SJCRH30 (cell line): Measurements from ENCODE around the gene WNT2. TPM values are rescaled to one million over a fixed set of nuclear protein-coding genes. Genes with fewer than 3 reads are reported as not detected.
"Not testable (repeated sequence)": the region's sequence is repeated elsewhere in the genome, so short reads cannot be mapped to it uniquely, and the experiment has no call there.

Experiments used
- DNase-seq, 2 experiments: peaks; one replicate each; pipeline ENCODE4 v3.0.0-alpha.2; 2015 to 2020
- H3K27ac ChIP-seq: fragments of 250-450 bp; sonication (Bioruptor Pico); 2 replicates; pipeline ENCODE4 v1.5.1; 2020; ENCODE audit warnings: mild to moderate bottlenecking, moderate library complexity
- H3K27me3 ChIP-seq: fragments of 250-450 bp; sonication (Bioruptor Pico); 2 replicates; pipeline ENCODE4 v1.5.1; 2020; ENCODE audit warnings: mild to moderate bottlenecking, moderate library complexity
- H3K36me3 ChIP-seq: fragments of 250-450 bp; sonication (Bioruptor Pico); 2 replicates; pipeline ENCODE4 v1.5.1; 2020; ENCODE audit warnings: mild to moderate bottlenecking, moderate library complexity
- H3K4me1 ChIP-seq: fragments of 250-450 bp; sonication (Bioruptor Pico); 2 replicates; pipeline ENCODE4 v1.5.1; 2020; ENCODE audit warnings: mild to moderate bottlenecking, moderate library complexity
- H3K4me3 ChIP-seq: fragments of 250-450 bp; sonication (Bioruptor Pico); 2 replicates; pipeline ENCODE4 v1.5.1; 2020; ENCODE audit warnings: mild to moderate bottlenecking, moderate library complexity
- H3K9me3 ChIP-seq: fragments of 250-450 bp; sonication (Bioruptor Pico); replicated peaks from 2 replicates; pipeline ENCODE4 v1.5.1; 2020; ENCODE audit warnings: mild to moderate bottlenecking, moderate library complexity
- total RNA-seq: library from RNA; depleted of rRNA; stranded (reverse); fragments of >200 nt; shearing (Covaris generic); gene quantifications from 2 replicates; pipeline ENCODE4 v1.2.3, GENCODE V29; 2014

Gene WNT2
- total RNA-seq, 1 experiment from 2014 or later, result 0.06 TPM

DNA sequence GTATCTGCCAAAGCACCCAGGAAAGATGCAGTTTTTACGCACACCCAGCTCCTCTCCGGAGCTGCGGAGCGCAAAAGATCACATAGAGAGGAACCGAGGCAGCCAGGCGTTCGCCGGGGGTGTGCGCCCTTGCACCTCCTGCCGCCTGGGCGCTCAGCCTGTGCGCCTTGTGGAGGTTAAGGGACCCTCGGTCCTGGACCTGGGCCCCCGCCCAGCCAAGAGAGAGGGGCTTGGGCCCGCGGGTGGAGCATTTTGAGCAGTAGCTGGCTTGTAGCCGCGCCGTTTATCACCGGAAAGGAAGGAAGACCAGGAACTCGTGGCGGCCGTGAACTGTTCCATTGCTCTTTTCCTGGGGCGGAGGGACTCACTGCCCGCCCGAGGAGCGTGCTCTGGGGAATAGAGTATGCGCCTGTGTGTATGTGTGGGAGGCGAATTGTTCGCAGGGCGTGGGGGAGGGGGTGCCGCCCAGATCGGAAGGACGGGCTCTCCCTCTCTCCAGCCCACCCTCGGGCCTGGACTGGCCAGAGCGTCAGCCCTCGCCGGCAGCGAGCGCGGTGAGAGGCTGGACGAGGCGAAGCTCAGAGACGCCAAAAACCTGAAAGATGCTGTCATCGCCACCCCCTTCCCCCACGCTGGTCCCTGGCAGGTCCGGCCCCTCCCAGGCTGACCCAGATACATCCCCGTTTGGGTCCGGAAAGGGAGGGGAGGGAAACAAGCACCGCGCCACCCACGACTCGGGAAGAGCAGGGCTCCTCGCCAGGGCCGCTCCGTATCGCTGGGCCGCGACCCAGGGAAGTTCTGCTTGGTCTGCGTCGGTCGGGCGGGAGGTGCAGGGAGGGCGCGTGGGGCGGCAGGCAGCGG, 1.2 kb upstream of the WNT2 start:
- H3K4me3 ChIP-seq, result peak overlapping the region; percentile 60
- H3K4me1 ChIP-seq, result no peaks in the 10 kb centered on the region
- no peaks in the 10 kb centered on the region for H3K27me3 ChIP-seq
- H3K27ac ChIP-seq, result peak overlapping the region; percentile 41
- H3K36me3 ChIP-seq, result no peaks in the 10 kb centered on the region
- peak; percentile 68 to 69 for DNase-seq
- H3K9me3 ChIP-seq, result no peaks in the 10 kb centered on the region

- Histone ChIP-seq H3K36me3 (no peaks in the 10 kb centered on the region), H3K27ac (peak overlapping the region; percentile 41; the same call in 1 of the 2 replicates), H3K9me3 (no peaks in the 10 kb centered on the region), H3K4me3 (peak overlapping the region; percentile 60), H3K27me3 (no peaks in the 10 kb centered on the region), H3K4me1 (no peaks in the 10 kb centered on the region)
- DNase-seq, result peak in 1 of 2 experiments; percentile 8
Measured at GRCh38 chr7:117323305-117323850, 520 bp upstream of the WNT2 start.

DNA sequence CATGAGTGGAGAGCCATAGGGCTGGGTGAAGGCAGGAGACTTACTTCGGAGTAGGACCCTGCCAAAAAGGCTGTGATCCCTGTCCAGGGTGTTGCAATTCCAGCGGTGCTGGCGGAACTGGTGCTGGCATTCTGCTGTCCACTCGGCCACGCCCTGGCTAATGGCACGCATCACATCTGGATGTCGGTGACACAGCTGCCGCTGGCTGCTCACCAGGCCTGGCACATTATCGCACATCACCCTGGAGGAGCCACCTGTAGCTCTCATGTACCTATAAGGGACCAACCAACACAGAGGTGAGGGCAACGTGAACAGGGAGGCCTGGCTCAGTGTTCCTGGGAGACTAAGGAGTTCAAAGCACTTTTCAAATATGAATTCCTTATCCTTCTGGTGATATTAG, 2.3 kb downstream of the WNT2 start:
- no peaks in the 10 kb centered on the region for H3K4me1 ChIP-seq
- no peaks in the 10 kb centered on the region for H3K36me3 ChIP-seq
- DNase-seq, result no peak
- H3K4me3 ChIP-seq, result no peak overlapping the region
- no peaks in the 10 kb centered on the region for H3K27me3 ChIP-seq
- H3K9me3 ChIP-seq, result no peaks in the 10 kb centered on the region
- H3K27ac ChIP-seq, result no peak overlapping the region

GRCh38 chr7:117319181-117319580, 3.7 kb downstream of the WNT2 start:
- Histone ChIP-seq H3K36me3 (no peaks in the 10 kb centered on the region), H3K27ac (no peak overlapping the region), H3K4me1 (no peaks in the 10 kb centered on the region), H3K4me3 (no peak overlapping the region), H3K27me3 (no peaks in the 10 kb centered on the region), H3K9me3 (no peaks in the 10 kb centered on the region)
- DNase-seq, result no peak

- H3K4me3 ChIP-seq, result no peak overlapping the region
- no peak overlapping the region for H3K27ac ChIP-seq
- H3K9me3 ChIP-seq, result no peaks in the 10 kb centered on the region
- no peaks in the 10 kb centered on the region for H3K27me3 ChIP-seq
- DNase-seq, result no peak
- no peaks in the 10 kb centered on the region for H3K36me3 ChIP-seq
- H3K4me1 ChIP-seq, result no peaks in the 10 kb centered on the region
Measured at GRCh38 chr7:117313582-117313981, 9.3 kb downstream of the WNT2 start.

- no peak for DNase-seq
- no peak overlapping the region for H3K27ac ChIP-seq
- no peak overlapping the region for H3K4me3 ChIP-seq
- no peaks in the 10 kb centered on the region for H3K4me1 ChIP-seq
- no peaks in the 10 kb centered on the region for H3K9me3 ChIP-seq
- H3K27me3 ChIP-seq, result no peaks in the 10 kb centered on the region; the same call in 1 of the 2 replicates
- H3K36me3 ChIP-seq, result no peaks in the 10 kb centered on the region
Measured at GRCh38 chr7:117312593-117313580, 10.0 kb downstream of the WNT2 start.

DNA sequence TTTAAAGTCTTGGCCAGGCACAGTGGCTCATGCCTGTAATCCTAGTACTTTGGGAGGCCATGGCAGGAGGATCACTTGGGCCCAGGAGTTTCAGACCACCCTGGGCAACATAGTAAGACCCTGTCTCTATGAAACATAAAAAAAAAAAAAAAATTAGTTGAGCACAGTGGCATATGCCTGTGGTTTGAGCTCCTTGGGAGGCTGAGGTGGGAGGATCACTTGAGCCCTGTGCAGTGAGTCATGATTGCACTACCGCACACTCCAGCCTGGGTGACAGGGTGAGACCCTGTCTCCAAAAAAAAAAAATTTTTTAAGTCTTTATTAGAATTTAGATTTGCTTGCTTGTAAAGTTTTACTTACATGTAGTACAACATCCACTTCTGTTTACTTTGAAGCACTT, 14.0 kb downstream of the WNT2 start:
- H3K27me3 ChIP-seq, result no peaks in the 10 kb centered on the region; the same call in 1 of the 2 replicates

DNA sequence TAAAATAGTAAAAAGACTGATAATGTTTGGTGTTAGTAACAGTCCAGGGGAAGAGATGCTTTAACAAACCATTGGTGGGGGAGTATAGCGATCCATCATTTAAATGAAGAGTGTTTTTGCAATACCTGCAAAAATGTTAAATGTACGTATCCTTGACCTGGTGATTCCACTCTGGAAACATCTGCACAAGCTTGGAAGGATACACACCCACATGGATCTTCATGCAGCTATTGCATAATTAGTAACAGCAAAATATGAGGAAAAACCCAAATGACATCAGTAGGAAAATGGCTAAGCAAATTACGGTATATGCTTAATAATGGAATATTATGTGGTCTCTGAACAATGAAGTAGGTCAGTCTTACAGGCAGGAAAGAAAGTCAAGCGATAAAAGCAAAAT, 20.5 kb downstream of the WNT2 start:
- H3K27me3 ChIP-seq, result no peaks in the 10 kb centered on the region
- no peak overlapping the region for H3K27ac ChIP-seq
- no peak for DNase-seq
- no peaks in the 10 kb centered on the region for H3K9me3 ChIP-seq
- H3K4me1 ChIP-seq, result no peaks in the 10 kb centered on the region
- H3K4me3 ChIP-seq, result no peak overlapping the region
- no peaks in the 10 kb centered on the region for H3K36me3 ChIP-seq

More for the DNA sequence above, 14.0 kb downstream of the WNT2 start:
- no peaks in the 10 kb centered on the region for H3K9me3 ChIP-seq
- no peaks in the 10 kb centered on the region for H3K4me1 ChIP-seq
- no peaks in the 10 kb centered on the region for H3K36me3 ChIP-seq
- no peak overlapping the region for H3K27ac ChIP-seq
- no peak for DNase-seq
- no peak overlapping the region for H3K4me3 ChIP-seq

GRCh38 chr7:117300506-117300905, 22.4 kb downstream of the WNT2 start:
- not testable (repeated sequence) for H3K27ac ChIP-seq, H3K4me3 ChIP-seq, H3K36me3 ChIP-seq, H3K27me3 ChIP-seq, H3K9me3 ChIP-seq, DNase-seq
- H3K4me1 ChIP-seq, result peaks cover 13% of the 10 kb centered on the region; the same call in 1 of the 2 replicates

DNA sequence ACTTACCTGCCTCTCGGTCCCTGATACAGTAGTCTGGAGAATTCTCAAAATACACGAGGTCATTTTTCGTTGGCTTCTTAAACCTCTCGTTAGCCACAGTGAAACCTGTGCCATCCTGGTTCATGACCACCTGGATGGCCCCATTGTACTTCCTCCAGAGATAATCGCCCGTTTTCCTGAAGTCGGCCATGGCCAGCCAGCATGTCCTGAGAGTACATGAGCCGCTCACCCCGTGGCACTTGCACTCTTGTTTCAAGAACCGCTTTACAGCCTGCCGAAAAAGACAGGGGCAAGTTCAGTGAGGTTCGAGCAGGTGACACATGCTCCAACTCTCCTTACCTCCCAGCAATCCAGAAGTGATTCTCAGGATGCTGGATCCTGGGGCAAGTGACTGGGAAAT, 25.3 kb downstream of the WNT2 start:
- H3K9me3 ChIP-seq, result no peaks in the 10 kb centered on the region
- no peaks in the 10 kb centered on the region for H3K36me3 ChIP-seq
- H3K4me1 ChIP-seq, result peaks cover 14% of the 10 kb centered on the region; the same call in 1 of the 2 replicates
- H3K27ac ChIP-seq, result no peak overlapping the region
- no peak overlapping the region for H3K4me3 ChIP-seq
- no peak for DNase-seq
- H3K27me3 ChIP-seq, result no peaks in the 10 kb centered on the region

GRCh38 chr7:117296066-117296465, 26.8 kb downstream of the WNT2 start:
- Histone ChIP-seq H3K36me3 (no peaks in the 10 kb centered on the region), H3K9me3 (no peaks in the 10 kb centered on the region), H3K27ac (no peak overlapping the region), H3K4me3 (no peak overlapping the region), H3K27me3 (no peaks in the 10 kb centered on the region), H3K4me1 (peaks cover 14% of the 10 kb centered on the region; the same call in 1 of the 2 replicates)
- DNase-seq, result peak; percentile 28 to 37

GRCh38 chr7:117285826-117286225, 37.0 kb downstream of the WNT2 start:
- DNase-seq, result no peak
- H3K36me3 ChIP-seq, result no peaks in the 10 kb centered on the region
- no peak overlapping the region for H3K4me3 ChIP-seq
- H3K27me3 ChIP-seq, result no peaks in the 10 kb centered on the region
- H3K27ac ChIP-seq, result no peak overlapping the region
- H3K4me1 ChIP-seq, result no peaks in the 10 kb centered on the region
- no peaks in the 10 kb centered on the region for H3K9me3 ChIP-seq

DNA sequence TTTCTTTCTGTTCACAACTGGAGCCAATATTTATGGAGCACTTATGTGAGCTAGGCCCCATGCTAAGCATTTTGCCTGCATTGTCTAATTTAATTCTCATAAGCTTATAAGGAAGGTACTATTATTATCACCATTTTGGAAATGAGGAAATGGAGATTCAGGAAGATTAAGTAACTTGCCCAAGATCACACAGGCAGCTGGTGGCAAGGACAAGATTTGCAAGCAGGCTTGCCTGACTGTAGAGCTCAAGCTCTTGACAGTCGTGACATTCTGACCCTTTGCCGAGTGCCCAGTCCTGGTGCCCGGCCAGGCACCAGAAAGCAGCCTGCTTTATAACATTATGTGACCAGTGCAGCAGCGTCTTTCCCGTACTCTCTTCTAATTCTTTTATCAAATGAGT, 38.2 kb downstream of the WNT2 start:
- H3K4me3 ChIP-seq, result no peak overlapping the region
- H3K36me3 ChIP-seq, result no peaks in the 10 kb centered on the region
- H3K4me1 ChIP-seq, result no peaks in the 10 kb centered on the region; the same call in 1 of the 2 replicates
- no peaks in the 10 kb centered on the region for H3K9me3 ChIP-seq
- no peak overlapping the region for H3K27ac ChIP-seq
- no peak for DNase-seq
- H3K27me3 ChIP-seq, result no peaks in the 10 kb centered on the region

GRCh38 chr7:117283779-117284178, 39.1 kb downstream of the WNT2 start:
- Histone ChIP-seq H3K27me3 (no peaks in the 10 kb centered on the region), H3K27ac (no peak overlapping the region), H3K36me3 (no peaks in the 10 kb centered on the region), H3K4me3 (no peak overlapping the region), H3K4me1 (no peaks in the 10 kb centered on the region; the same call in 1 of the 2 replicates), H3K9me3 (no peaks in the 10 kb centered on the region)
- DNase-seq, result no peak
